Vagina (tissue), 2 donors: Measurements from ENCODE around the gene MDM1.

ENCODE experiments used
- CTCF ChIP-seq, 3 experiments: fragments of 450-650 bp in 2 of 3; fragments of 200-600 bp in 1 of 3; sonication (generic) in 1 of 3; IDR thresholded peaks; one replicate each; pipeline ENCODE4 v1.5.1; 2017 to 2019; ENCODE audit warnings: antibody characterized with exemption in 3 of 3, mild to moderate bottlenecking in 2 of 3, moderate library complexity in 2 of 3
- POLR2AphosphoS5 ChIP-seq, 2 donors: sonication (generic); formaldehyde crosslinking; IDR thresholded peaks; one replicate each; pipeline ENCODE4 v1.9.0; 2017; ENCODE audit warnings: antibody characterized with exemption in 2 of 2, mild to moderate bottlenecking in 2 of 2, low read depth in 1 of 2; ENCODE audit not compliant: insufficient read depth in 1 of 2

- TF ChIP-seq CTCF (IDR thresholded peaks at IDR 0.05): no peak
- peak in 1 of 2 donors; percentile 26 for TF ChIP-seq POLR2AphosphoS5 (IDR thresholded peaks at IDR 0.05; ENCODE audit: insufficient read depth in 1 of 2, low read depth in 1 of 2)
Observed at GRCh38 chr12:68291396-68292036, 40.6 kb downstream of the MDM1 start.
